Fibroblast of lung (primary cell): ENCODE data around the gene L3MBTL4. TPM values are rescaled to one million over a fixed set of nuclear protein-coding genes. Genes with fewer than 3 reads are reported as not detected.

Experiments
- DNase-seq, 2 donors: peaks; one replicate each; pipeline versions ENCODE4 v3.0.0 to v3.0.0-alpha.2; 2010; ENCODE audit warnings: low read depth in 2 of 2
- H2AFZ ChIP-seq: 2 replicates; pipeline ENCODE4 v1.5.1; 2012; ENCODE audit warnings: low read length, control low read depth, inconsistent platforms
- H3K27ac ChIP-seq: 2 replicates; pipeline ENCODE4 v1.5.1; 2011; ENCODE audit warnings: low read length, control low read depth; ENCODE audit not compliant: insufficient read depth
- H3K27me3 ChIP-seq: 2 replicates; pipeline ENCODE4 v1.5.1; 2011; ENCODE audit warnings: mild to moderate bottlenecking, low read length; ENCODE audit not compliant: control insufficient read depth, insufficient read depth
- H3K36me3 ChIP-seq: 2 replicates; pipeline ENCODE4 v1.5.1; 2011; ENCODE audit warnings: low read length; ENCODE audit not compliant: control insufficient read depth, insufficient read depth
- H3K4me1 ChIP-seq: 2 replicates; pipeline ENCODE4 v1.5.1; 2011; ENCODE audit warnings: low read length; ENCODE audit not compliant: control insufficient read depth, insufficient read depth; ENCODE audit errors: extremely low read depth
- H3K4me2 ChIP-seq: 2 replicates; pipeline ENCODE4 v1.5.1; 2011; ENCODE audit warnings: low read length, control low read depth; ENCODE audit not compliant: insufficient read depth; ENCODE audit errors: extremely low read depth
- H3K4me3 ChIP-seq, 4 experiments: fragments of 200-600 bp in 1 of 4; sonication (generic) in 1 of 4; replicated peaks in 1 of 4; 2 replicates each; pipeline ENCODE4 v1.5.1; 2011 to 2016; ENCODE audit warnings: low read length in 4 of 4, low read depth in 3 of 4, mild to moderate bottlenecking in 3 of 4, control low read depth in 2 of 4, inconsistent platforms in 1 of 4, mixed read lengths in 1 of 4; ENCODE audit not compliant: insufficient read depth in 1 of 4; ENCODE audit errors: control extremely low read depth in 1 of 4
- H3K79me2 ChIP-seq: 2 replicates; pipeline ENCODE4 v1.5.1; 2012; ENCODE audit warnings: mild to moderate bottlenecking, low read length, inconsistent platforms; ENCODE audit not compliant: control insufficient read depth, insufficient read depth
- H3K9ac ChIP-seq: 2 replicates; pipeline ENCODE4 v1.5.1; 2011; ENCODE audit warnings: mild to moderate bottlenecking, low read length, control low read depth; ENCODE audit not compliant: insufficient read depth
- H3K9me3 ChIP-seq: 2 replicates; pipeline ENCODE4 v1.5.1; 2012; ENCODE audit warnings: low read depth, low read length; ENCODE audit not compliant: control insufficient read depth, insufficient read depth
- H4K20me1 ChIP-seq: 2 replicates; pipeline ENCODE4 v1.5.1; 2011; ENCODE audit warnings: low read length; ENCODE audit not compliant: control insufficient read depth, insufficient read depth; ENCODE audit errors: extremely low read depth
- CTCF ChIP-seq, 2 donors: IDR thresholded peaks in 1 of 2; conservative IDR thresholded peaks in 1 of 2; 1 replicate in 1 of 2; 2 replicates in 1 of 2; pipeline ENCODE4 v1.5.1; 2011 to 2012; ENCODE audit warnings: low read length in 2 of 2, control low read depth in 1 of 2, inconsistent platforms in 1 of 2, low read depth in 1 of 2, mild to moderate bottlenecking in 1 of 2
- EZH2 ChIP-seq: IDR thresholded peaks from 2 replicates; pipeline ENCODE4 v1.5.1; 2012; ENCODE audit warnings: low read length, control low read depth, mild to moderate bottlenecking; ENCODE audit errors: missing control alignments
- polyA plus RNA-seq, 2 donors: library from polyadenylated mRNA; depleted of rRNA in 1 of 2; stranded (reverse) in 1 of 2; unstranded in 1 of 2; fragments of >200 nt; gene quantifications; 2 replicates each; pipeline ENCODE4 v1.2.1, GENCODE V29; 2011 to 2012; ENCODE audit warnings: missing spikeins in 1 of 2
- total RNA-seq: library from RNA; depleted of rRNA; stranded (reverse); fragments of >200 nt; gene quantifications from 2 replicates; pipeline ENCODE4 v1.2.1, GENCODE V29; 2014

Gene L3MBTL4
- total and polyA plus RNA-seq, 2 donors (not counting 1 experiment from before 2014, with no cell fraction given), result 0.06 to 0.33 TPM

- no peak for TF ChIP-seq CTCF (conservative IDR thresholded peaks at IDR 0.05 in 1 of 2, IDR thresholded peaks at IDR 0.05 in 1 of 2; ENCODE audit: low read depth in 1 of 2, low read length in 2 of 2)
- no peak for TF ChIP-seq EZH2
- no peak overlapping the region for H3K4me3 ChIP-seq
- no peaks in the 10 kb centered on the region for H3K27me3 ChIP-seq
- H3K79me2 ChIP-seq, result no peaks in the 10 kb centered on the region
- H3K9me3 ChIP-seq, result no peaks in the 10 kb centered on the region
- no peak overlapping the region for H3K9ac ChIP-seq
- DNase-seq, result no peak
- H3K4me2 ChIP-seq, result no peak overlapping the region
- no peaks in the 10 kb centered on the region for H3K4me1 ChIP-seq
- H2AFZ ChIP-seq, result no peak overlapping the region
- no peak overlapping the region for H3K27ac ChIP-seq
- no peaks in the 10 kb centered on the region for H3K36me3 ChIP-seq
- H4K20me1 ChIP-seq, result no peaks in the 10 kb centered on the region
These were observed 466.5 kb downstream of the L3MBTL4 start for GRCh38 chr18:5948237-5948636.

DNA sequence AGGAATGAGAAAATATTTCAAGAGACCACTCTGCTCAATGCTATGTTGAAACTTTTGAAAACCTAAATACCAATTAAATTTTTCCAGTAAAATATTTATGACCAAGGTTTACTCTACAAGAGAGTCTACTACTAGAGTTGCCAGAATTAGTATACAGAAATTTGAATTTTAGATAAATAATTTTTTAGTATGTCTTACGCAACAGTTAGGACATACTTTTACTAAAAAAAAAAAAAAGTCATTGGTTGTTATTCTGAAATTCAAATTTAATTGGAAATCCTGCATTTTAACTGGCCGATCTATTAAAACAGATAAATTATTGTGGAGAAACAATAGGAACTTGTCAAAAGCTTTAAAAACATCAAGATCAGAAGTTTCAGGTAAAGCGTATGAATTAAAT, 470.3 kb downstream of the L3MBTL4 start:
- Histone ChIP-seq H3K27ac (no peak overlapping the region), H3K9ac (no peak overlapping the region), H3K4me1 (no peaks in the 10 kb centered on the region), H3K4me3 (no peak overlapping the region), H3K4me2 (no peak overlapping the region), H4K20me1 (no peaks in the 10 kb centered on the region), H3K27me3 (no peaks in the 10 kb centered on the region), H2AFZ (no peak overlapping the region), H3K9me3 (no peaks in the 10 kb centered on the region), H3K36me3 (no peaks in the 10 kb centered on the region), H3K79me2 (no peaks in the 10 kb centered on the region)
- TF ChIP-seq EZH2 (no peak), CTCF (conservative IDR thresholded peaks at IDR 0.05 in 1 of 2, IDR thresholded peaks at IDR 0.05 in 1 of 2; ENCODE audit: low read depth in 1 of 2, low read length in 2 of 2) (no peak)
- DNase-seq, result no peak

DNA sequence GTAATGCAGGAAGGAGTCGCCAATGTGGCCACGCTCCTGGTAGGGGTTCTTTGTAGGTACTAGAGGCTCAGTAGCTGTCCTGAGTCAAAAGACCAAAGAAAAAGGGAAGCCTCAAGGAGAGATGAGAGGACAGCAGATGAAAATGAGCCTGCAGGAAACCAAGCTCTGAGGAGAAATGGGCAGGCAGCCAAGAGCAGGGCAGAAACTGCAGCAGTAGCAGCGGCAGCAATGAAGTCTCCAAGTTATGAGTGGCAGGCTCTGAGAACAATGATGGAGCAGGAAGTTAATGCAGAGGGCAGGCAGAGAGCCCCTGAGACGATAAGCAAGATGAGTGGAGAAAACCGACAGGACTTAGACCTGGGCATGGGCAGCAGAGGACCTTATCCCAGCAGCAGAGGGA, 471.2 kb downstream of the L3MBTL4 start:
- Histone ChIP-seq H3K4me2 (no peak overlapping the region), H3K79me2 (no peaks in the 10 kb centered on the region), H4K20me1 (no peaks in the 10 kb centered on the region), H3K9me3 (no peaks in the 10 kb centered on the region), H2AFZ (no peak overlapping the region), H3K27ac (no peak overlapping the region), H3K36me3 (no peaks in the 10 kb centered on the region), H3K27me3 (no peaks in the 10 kb centered on the region), H3K4me1 (no peaks in the 10 kb centered on the region), H3K4me3 (no peak overlapping the region), H3K9ac (no peak overlapping the region)
- DNase-seq, result peak in 1 of 2 donors; percentile 23
- TF ChIP-seq EZH2 (no peak), CTCF (conservative IDR thresholded peaks at IDR 0.05 in 1 of 2, IDR thresholded peaks at IDR 0.05 in 1 of 2; ENCODE audit: low read depth in 1 of 2, low read length in 2 of 2) (no peak)
